Kidney epithelial cell (primary cell): Measurements from ENCODE around the gene CHRM5. TPM values are rescaled to one million over a fixed set of nuclear protein-coding genes. Genes with fewer than 3 reads are reported as not detected.

Experiments
- DNase-seq: peaks from one replicate; pipeline ENCODE4 v3.0.0-alpha.2; 2010; ENCODE audit warnings: low read depth
- H3K27me3 ChIP-seq: 2 replicates; pipeline ENCODE4 v1.6.0; 2011; ENCODE audit warnings: low read length; ENCODE audit not compliant: control insufficient read depth, insufficient read depth
- H3K36me3 ChIP-seq: 2 replicates; pipeline ENCODE4 v1.5.1; 2011; ENCODE audit warnings: low read length; ENCODE audit not compliant: control insufficient read depth, insufficient read depth
- H3K4me3 ChIP-seq: 2 replicates; pipeline ENCODE4 v1.5.1; 2011; ENCODE audit warnings: low read depth, mild to moderate bottlenecking, control low read depth, low read length
- CTCF ChIP-seq: IDR thresholded peaks from 2 replicates; pipeline ENCODE4 v1.5.1; 2011; ENCODE audit warnings: mild to moderate bottlenecking, moderate library complexity, low read length, control low read depth, inconsistent platforms; ENCODE audit not compliant: insufficient read depth, poor library complexity, severe bottlenecking
- total RNA-seq: library from RNA; depleted of rRNA; stranded (reverse); fragments of >200 nt; gene quantifications from 2 replicates; pipeline ENCODE4 v1.2.3, GENCODE V29; 2015

The CHRM5 gene
- total RNA-seq, 1 donor from 2014 or later, result not detected

GRCh38 chr15:34065941-34066340 lies 97.6 kb downstream of the CHRM5 start:
- no peaks in the 10 kb centered on the region for H3K36me3 ChIP-seq
- H3K4me3 ChIP-seq, result no peak overlapping the region
- H3K27me3 ChIP-seq, result no peaks in the 10 kb centered on the region
- no peak for DNase-seq
- no peak for TF ChIP-seq CTCF

- no peak overlapping the region for H3K4me3 ChIP-seq
- no peaks in the 10 kb centered on the region for H3K36me3 ChIP-seq
- no peak for TF ChIP-seq CTCF
- no peak for DNase-seq
- H3K27me3 ChIP-seq, result no peaks in the 10 kb centered on the region
These were observed 101.7 kb downstream of the CHRM5 start for GRCh38 chr15:34070003-34070402.

GRCh38 chr15:34076785-34077184 lies 108.5 kb downstream of the CHRM5 start:
- Histone ChIP-seq H3K4me3 (no peak overlapping the region), H3K27me3 (no peaks in the 10 kb centered on the region), H3K36me3 (no peaks in the 10 kb centered on the region)
- no peak for DNase-seq
- no peak for TF ChIP-seq CTCF

DNA sequence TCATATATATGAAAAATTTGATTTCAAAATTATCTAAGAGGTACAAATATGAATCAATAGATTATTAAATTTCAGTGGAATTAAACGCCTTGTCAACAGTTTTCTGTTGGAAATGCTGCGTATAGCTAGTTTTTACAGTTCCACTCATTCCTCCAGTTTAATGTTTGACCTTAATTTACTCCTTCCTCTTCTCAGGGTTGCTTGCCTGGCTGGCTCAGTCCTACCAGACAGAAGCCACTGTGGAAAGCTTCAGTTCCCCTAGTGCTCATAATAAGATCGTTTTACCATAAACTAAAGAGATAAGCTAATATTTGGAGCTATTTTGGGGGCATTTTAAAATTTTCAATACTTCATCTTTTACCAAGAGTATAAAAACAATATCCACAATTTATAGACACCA lies 110.6 kb downstream of the CHRM5 start:
- DNase-seq, result no peak
- TF ChIP-seq CTCF, result no peak
- no peak overlapping the region for H3K4me3 ChIP-seq
- H3K36me3 ChIP-seq, result no peaks in the 10 kb centered on the region
- H3K27me3 ChIP-seq, result no peaks in the 10 kb centered on the region

- no peaks in the 10 kb centered on the region for H3K27me3 ChIP-seq
- no peak for DNase-seq
- H3K36me3 ChIP-seq, result no peaks in the 10 kb centered on the region
- H3K4me3 ChIP-seq, result no peak overlapping the region
- TF ChIP-seq CTCF, result no peak
These were observed 111.6 kb downstream of the CHRM5 start for GRCh38 chr15:34079904-34080303.

GRCh38 chr15:34084086-34084485 lies 115.8 kb downstream of the CHRM5 start:
- no peak for DNase-seq
- Histone ChIP-seq H3K36me3 (no peaks in the 10 kb centered on the region), H3K27me3 (no peaks in the 10 kb centered on the region), H3K4me3 (no peak overlapping the region)
- no peak for TF ChIP-seq CTCF
